Liver (tissue), 9 donors: ENCODE data around the gene GNA15. TPM values are rescaled to one million over a fixed set of nuclear protein-coding genes. Genes with fewer than 3 reads are reported as not detected.
A peak's percentile ranks its signal among the peaks of the same experiment; 100 is the strongest.

ENCODE experiments used
- DNase-seq: peaks from one replicate; pipeline ENCODE4 v3.0.0-alpha.2; 2017; ENCODE audit warnings: low spot score
- H3K27ac ChIP-seq, 2 donors: one replicate each; pipeline ENCODE4 v1.7.0; 2013; ENCODE audit warnings: inconsistent platforms in 2 of 2, low read length in 2 of 2, control low read depth in 1 of 2, low read depth in 1 of 2, mild to moderate bottlenecking in 1 of 2
- H3K27me3 ChIP-seq, 4 donors: one replicate each; pipeline versions ENCODE4 v1.6.1 to v1.7.0; 2013; ENCODE audit warnings: low read length in 3 of 4, inconsistent platforms in 1 of 4, mild to moderate bottlenecking in 1 of 4, moderate library complexity in 1 of 4; ENCODE audit not compliant: control insufficient read depth in 4 of 4, insufficient read depth in 4 of 4
- H3K36me3 ChIP-seq, 4 donors: one replicate each; pipeline versions ENCODE4 v1.6.1 to v1.7.0; 2013; ENCODE audit warnings: low read length in 3 of 4, mild to moderate bottlenecking in 3 of 4, low read depth in 1 of 4, moderate library complexity in 1 of 4; ENCODE audit not compliant: control insufficient read depth in 4 of 4, insufficient read depth in 3 of 4
- H3K4me1 ChIP-seq, 4 donors: one replicate each; pipeline versions ENCODE4 v1.6.1 to v1.7.0; 2013; ENCODE audit warnings: low read length in 3 of 4, mild to moderate bottlenecking in 3 of 4, moderate library complexity in 1 of 4; ENCODE audit not compliant: control insufficient read depth in 4 of 4, insufficient read depth in 4 of 4
- H3K4me3 ChIP-seq, 3 donors: one replicate each; pipeline versions ENCODE4 v1.6.1 to v1.7.0; 2013; ENCODE audit warnings: low read length in 3 of 3, control low read depth in 1 of 3, low read depth in 1 of 3, mild to moderate bottlenecking in 1 of 3
- H3K9ac ChIP-seq, 2 donors: one replicate each; pipeline ENCODE4 v1.7.0; 2013; ENCODE audit warnings: low read length in 2 of 2, mild to moderate bottlenecking in 2 of 2, moderate library complexity in 2 of 2, control low read depth in 1 of 2, low read depth in 1 of 2
- H3K9me3 ChIP-seq, 4 donors: one replicate each; pipeline versions ENCODE4 v1.6.1 to v1.7.0; 2013; ENCODE audit warnings: low read length in 3 of 4; ENCODE audit not compliant: control insufficient read depth in 4 of 4
- ATF3 ChIP-seq: IDR thresholded peaks from 2 replicates; pipeline ENCODE4 v1.6.1; 2016; ENCODE audit warnings: antibody characterized with exemption
- CTCF ChIP-seq: fragments of 150-350 bp; IDR thresholded peaks from 2 replicates; pipeline ENCODE4 v1.5.1; 2017; ENCODE audit warnings: improper control_type of control experiment, low read depth, low read length; ENCODE audit not compliant: missing input control
- EGR1 ChIP-seq, 2 donors: IDR thresholded peaks; 2 replicates each; pipeline ENCODE4 v1.6.1; 2016 to 2018; ENCODE audit warnings: antibody characterized with exemption in 2 of 2, low read depth in 2 of 2
- FOXA1 ChIP-seq: IDR thresholded peaks from 2 replicates; pipeline ENCODE4 v1.6.1; 2016; ENCODE audit warnings: antibody characterized with exemption
- GABPA ChIP-seq, 2 donors: IDR thresholded peaks in 1 of 2; conservative IDR thresholded peaks in 1 of 2; 2 replicates each; pipeline ENCODE4 v1.6.1; 2016; ENCODE audit warnings: antibody characterized with exemption in 2 of 2, mild to moderate bottlenecking in 1 of 2, moderate library complexity in 1 of 2
- JUND ChIP-seq, 2 donors: IDR thresholded peaks; 2 replicates each; pipeline ENCODE4 v1.6.1; 2016; ENCODE audit warnings: antibody characterized with exemption in 2 of 2
- MAX ChIP-seq: IDR thresholded peaks from 2 replicates; pipeline ENCODE4 v1.6.1; 2016; ENCODE audit warnings: antibody characterized with exemption
- NR2F2 ChIP-seq: IDR thresholded peaks from 2 replicates; pipeline ENCODE4 v1.6.1; 2016; ENCODE audit warnings: antibody characterized with exemption
- RAD21 ChIP-seq, 2 donors: IDR thresholded peaks; 2 replicates each; pipeline ENCODE4 v1.6.1; 2016; ENCODE audit warnings: antibody characterized with exemption in 2 of 2, mild to moderate bottlenecking in 2 of 2
- REST ChIP-seq: IDR thresholded peaks from 2 replicates; pipeline ENCODE4 v1.6.1; 2016; ENCODE audit warnings: antibody characterized with exemption, mild to moderate bottlenecking
- RXRA ChIP-seq, 2 donors: IDR thresholded peaks; 2 replicates each; pipeline ENCODE4 v1.6.1; 2017 to 2018; ENCODE audit warnings: antibody characterized with exemption in 2 of 2, mild to moderate bottlenecking in 1 of 2
- SP1 ChIP-seq: IDR thresholded peaks from 2 replicates; pipeline ENCODE4 v1.6.1; 2018; ENCODE audit warnings: antibody characterized with exemption, mild to moderate bottlenecking
- TAF1 ChIP-seq: conservative IDR thresholded peaks from 2 replicates; pipeline ENCODE4 v1.6.1; 2016; ENCODE audit warnings: antibody characterized with exemption, mild to moderate bottlenecking
- WGBS: extraction: QIAGEN DNeasy Blood & Tissue Kit; methylation state at CpG from one replicate; pipeline ENCODE4 v1.1.7; 2013; 5-methylcytosine and 5-hydroxymethylcytosine counted together
- polyA plus RNA-seq, 2 donors: library from polyadenylated mRNA; stranded (reverse) in 1 of 2; unstranded in 1 of 2; fragments of 200-250 nt in 1 of 2; fragments of >200 nt in 1 of 2; fragmentation: Nextera tagmentation in 1 of 2; extraction: Ambion mirVana in 1 of 2; gene quantifications; one replicate each; pipeline versions ENCODE4 v1.2.1 to v1.2.3, GENCODE V29; 2013 to 2015
- total RNA-seq, 2 donors: library from RNA; depleted of rRNA; stranded (reverse); fragments of >200 nt; gene quantifications; one replicate each; pipeline ENCODE4 v1.2.3, GENCODE V29; 2014
- donor health status: healthy.
- donor health status: healthy.
- donor health status: healthy.
- donor health status: healthy.
- donor health status: healthy.

Gene GNA15
- total and polyA plus RNA-seq, 4 donors, result 0.11 to 10.4 (median 1.4) TPM

- Histone ChIP-seq H3K36me3 (no peaks in the 10 kb centered on the region), H3K27ac (no peak overlapping the region), H3K4me1 (no peaks in the 10 kb centered on the region), H3K27me3 (no peaks in the 10 kb centered on the region), H3K4me3 (no peak overlapping the region), H3K9me3 (no peaks in the 10 kb centered on the region), H3K9ac (no peak overlapping the region)
- 65% methylated on average over 21 of the region's 21 CpGs for whole genome bisulfite sequencing
- DNase-seq, result no peak
- TF ChIP-seq NR2F2 (peak; percentile 70), SP1 (peak; percentile 42), JUND (IDR thresholded peaks at IDR 0.05) (peak; percentile 48 to 59), REST (no peak)
Observed at GRCh38 chr19:3154957-3155736, 19.3 kb downstream of the GNA15 start.

- Histone ChIP-seq H3K27me3 (no peaks in the 10 kb centered on the region), H3K27ac (no peak overlapping the region), H3K36me3 (no peaks in the 10 kb centered on the region), H3K9ac (no peak overlapping the region), H3K9me3 (no peaks in the 10 kb centered on the region), H3K4me1 (no peaks in the 10 kb centered on the region), H3K4me3 (no peak overlapping the region)
- WGBS, result 79% methylated on average over 23 of the region's 23 CpGs
- no peak for TF ChIP-seq ATF3
- no peak for TF ChIP-seq NR2F2
- no peak for TF ChIP-seq GABPA (IDR thresholded peaks at IDR 0.05 in 1 of 2, conservative IDR thresholded peaks at IDR 0.05 in 1 of 2)
- TF ChIP-seq RXRA (IDR thresholded peaks at IDR 0.05), result no peak
- no peak for TF ChIP-seq RAD21 (IDR thresholded peaks at IDR 0.05)
- no peak for TF ChIP-seq EGR1 (IDR thresholded peaks at IDR 0.05; ENCODE audit: low read depth in 2 of 2)
- TF ChIP-seq CTCF, result no peak
- TF ChIP-seq REST, result no peak
- TF ChIP-seq MAX, result no peak
- no peak for TF ChIP-seq JUND (IDR thresholded peaks at IDR 0.05)
- TF ChIP-seq FOXA1, result no peak
- TF ChIP-seq SP1, result no peak
- no peak for TF ChIP-seq TAF1
- no peak for DNase-seq
Observed at GRCh38 chr19:3157096-3157845, 21.4 kb downstream of the GNA15 start.
